ENCODE measurements around the gene GPR150.
"Not testable (repeated sequence)": the region's sequence is repeated elsewhere in the genome, so short reads cannot be mapped to it uniquely, and the experiment has no call there.

The GPR150 gene

DNA sequence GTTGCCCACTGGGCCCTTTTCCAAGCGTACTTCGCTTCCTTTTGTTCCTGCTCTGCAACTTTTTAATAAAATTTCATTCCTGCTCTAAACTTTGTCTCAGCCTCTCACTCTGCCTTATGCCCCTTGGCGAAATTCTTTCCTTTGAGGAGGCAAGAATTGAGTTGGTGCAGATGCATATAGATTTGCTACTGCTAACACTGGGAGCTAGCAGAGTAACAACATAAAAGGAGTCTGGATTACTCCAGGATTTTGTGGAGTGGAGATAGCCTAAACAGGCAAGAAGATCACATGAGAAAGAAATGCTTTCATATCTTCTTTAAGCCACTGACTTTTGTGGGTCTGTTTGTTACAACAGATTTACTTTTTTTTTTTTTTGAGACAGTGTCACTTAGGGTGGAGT is 13.8 kb downstream of the GPR150 start:
- no peak overlapping the region for H3K4me3 Mint-ChIP-seq
- H3K9me3 Mint-ChIP-seq: peaks cover 5 to 19% of the 10 kb centered on the region in 2 donors
- DNase-seq (no peak), ATAC-seq (no peak)
- H3K27me3 Mint-ChIP-seq: no peaks in the 10 kb centered on the region
- H3K4me1 Mint-ChIP-seq: peaks cover 25% of the 10 kb centered on the region
- no peak overlapping the region for H3K27ac Mint-ChIP-seq

- Mint-ChIP-seq H3K27ac (no peak overlapping the region), H3K4me3 (no peak overlapping the region), H3K4me1 (peaks cover 26% of the 10 kb centered on the region), H3K27me3 (no peaks in the 10 kb centered on the region), H3K9me3 (peaks cover 5 to 19% of the 10 kb centered on the region in 2 donors)
- DNase-seq (no peak), ATAC-seq (no peak)
Measured at GRCh38 chr5:95634081-95634480, 14.2 kb downstream of the GPR150 start.

- H3K4me3 Mint-ChIP-seq: no peak overlapping the region
- H3K9me3 Mint-ChIP-seq: no peaks in the 10 kb centered on the region
- ATAC-seq (no peak), DNase-seq (no peak)
- no peaks in the 10 kb centered on the region for H3K27me3 Mint-ChIP-seq
- H3K27ac Mint-ChIP-seq: no peak overlapping the region
- peaks cover 7% of the 10 kb centered on the region for H3K4me1 Mint-ChIP-seq
Measured at GRCh38 chr5:95638632-95639031, 18.7 kb downstream of the GPR150 start.

GRCh38 chr5:95641741-95642220 is 21.9 kb downstream of the GPR150 start:
- Mint-ChIP-seq H3K27me3 (no peaks in the 10 kb centered on the region), H3K4me3 (no peak overlapping the region)
- no peak for ATAC-seq

GRCh38 chr5:95643152-95643551 is 23.3 kb downstream of the GPR150 start:
- H3K27ac Mint-ChIP-seq: no peak overlapping the region

More at GRCh38 chr5:95641741-95642220, 21.9 kb downstream of the GPR150 start:
- Mint-ChIP-seq H3K4me1 (peaks cover 34% of the 10 kb centered on the region), H3K27ac (no peak overlapping the region), H3K9me3 (no peaks in the 10 kb centered on the region)
- no peak for DNase-seq

GRCh38 chr5:95644351-95645042 is 24.6 kb downstream of the GPR150 start:
- no peak overlapping the region for H3K4me3 Mint-ChIP-seq
- no peak overlapping the region for H3K27ac Mint-ChIP-seq
- no peaks in the 10 kb centered on the region for H3K9me3 Mint-ChIP-seq
- peaks cover 31% of the 10 kb centered on the region for H3K4me1 Mint-ChIP-seq
- DNase-seq (peak; percentile 48 to 55), ATAC-seq (peak; percentile 38)
- H3K27me3 Mint-ChIP-seq: no peaks in the 10 kb centered on the region

More at GRCh38 chr5:95643152-95643551, 23.3 kb downstream of the GPR150 start:
- DNase-seq (no peak), ATAC-seq (no peak)
- Mint-ChIP-seq H3K9me3 (no peaks in the 10 kb centered on the region), H3K4me1 (peaks cover 34% of the 10 kb centered on the region), H3K27me3 (no peaks in the 10 kb centered on the region), H3K4me3 (no peak overlapping the region)

- not testable (repeated sequence) for H3K27me3 Mint-ChIP-seq, DNase-seq, H3K9me3 Mint-ChIP-seq, ATAC-seq
- peaks cover 32% of the 10 kb centered on the region for H3K4me1 Mint-ChIP-seq
- H3K27ac Mint-ChIP-seq: peak overlapping the region; percentile 90 to 95
- H3K4me3 Mint-ChIP-seq: peak overlapping the region; percentile 85 to 88
Measured at GRCh38 chr5:95646226-95646568, 26.3 kb downstream of the GPR150 start.

DNA sequence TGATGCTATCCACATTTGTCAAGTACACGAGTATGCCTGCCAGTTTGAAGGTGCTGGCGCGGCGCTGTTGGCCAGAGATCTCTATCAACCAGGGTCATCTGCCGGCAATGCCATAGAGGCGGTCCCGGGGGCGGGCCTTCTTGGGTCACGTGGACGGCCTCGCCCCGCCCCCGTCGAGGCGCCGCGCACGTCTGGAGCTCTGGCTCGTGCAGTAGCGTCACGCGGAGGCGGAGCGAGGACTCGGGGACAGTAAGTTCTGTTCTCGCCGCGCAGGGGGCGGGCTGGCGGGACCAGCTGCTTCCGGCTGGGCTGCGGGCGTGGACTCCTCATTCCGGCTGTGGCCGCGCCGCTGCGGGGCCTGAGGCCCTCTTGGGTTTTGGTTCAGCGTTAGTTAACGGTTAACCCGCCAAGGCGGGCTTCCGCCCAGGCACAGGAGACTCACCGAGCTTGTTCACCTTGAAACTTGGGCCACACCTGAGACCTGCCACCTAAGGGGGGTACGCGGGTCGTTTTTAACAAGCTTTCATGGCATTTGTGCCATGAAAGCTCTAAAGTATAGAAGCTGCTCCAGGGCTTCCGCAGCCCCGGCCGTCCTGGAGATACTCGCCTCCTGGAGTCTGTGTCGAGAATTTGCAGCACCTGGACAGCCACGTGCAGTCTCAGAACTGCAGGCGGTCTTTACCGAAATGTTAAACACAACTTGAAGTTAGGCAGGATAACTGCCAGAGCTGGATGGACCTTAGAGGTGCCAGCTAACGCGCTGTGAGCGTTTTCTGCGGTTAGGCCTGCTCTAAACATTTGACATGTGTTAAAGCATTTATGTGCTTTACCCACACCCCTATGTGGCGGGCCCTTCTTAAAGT is 26.9 kb downstream of the GPR150 start, which contains the start of gene RFESD:
Gene RFESD, plus strand, starts transcription at position 209 of the 863 bp plus-strand sequence. CDS start 5,495 bp downstream, outside the sequence.
- peak; percentile 97 for ATAC-seq
- H3K4me3 Mint-ChIP-seq: peak within 1 kb of the TSS; percentile 85 to 88

GRCh38 chr5:95647886-95648860 is 28.3 kb downstream of the GPR150 start:
- DNase-seq (no peak), ATAC-seq (no peak)
- H3K27ac Mint-ChIP-seq: peak overlapping the region in 1 of 2 donors; percentile 9

More for the DNA sequence above, 26.9 kb downstream of the GPR150 start, which contains the start of gene RFESD:
- Mint-ChIP-seq H3K27me3 (no peaks in the 10 kb centered on the region), H3K27ac (peak within 1 kb of the TSS; percentile 90 to 95), H3K9me3 (no peaks in the 10 kb centered on the region), H3K4me1 (peaks cover 32% of the 10 kb centered on the region)
- peak; percentile 94 to 98 for DNase-seq

DNA sequence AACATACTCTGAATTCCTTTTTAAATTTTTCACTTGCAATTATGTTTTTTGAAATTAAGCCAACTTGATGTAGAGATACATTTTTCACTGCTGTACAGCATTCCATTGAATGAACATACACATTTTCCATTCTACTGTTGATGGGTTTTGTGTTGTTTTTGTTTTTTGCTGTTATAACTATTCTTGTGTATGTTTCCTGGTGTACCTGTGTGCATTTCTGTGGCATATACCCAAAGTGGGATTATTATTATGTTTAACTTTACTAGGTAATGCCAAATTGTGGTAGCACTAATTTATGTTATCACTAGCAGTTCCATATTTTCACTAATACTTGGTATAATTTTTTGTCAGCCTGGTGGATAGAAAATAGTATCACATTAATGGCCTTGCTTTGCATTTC is 29.4 kb downstream of the GPR150 start:
- no peak for DNase-seq
- ATAC-seq: no peak
- Mint-ChIP-seq H3K27ac (no peak overlapping the region), H3K27me3 (no peaks in the 10 kb centered on the region), H3K9me3 (no peaks in the 10 kb centered on the region), H3K4me3 (no peak overlapping the region), H3K4me1 (peaks cover 26% of the 10 kb centered on the region)

More at GRCh38 chr5:95647886-95648860, 28.3 kb downstream of the GPR150 start:
- H3K4me3 Mint-ChIP-seq: peak overlapping the region; percentile 53 to 64
- H3K27me3 Mint-ChIP-seq: no peaks in the 10 kb centered on the region
- no peaks in the 10 kb centered on the region for H3K9me3 Mint-ChIP-seq
- peaks cover 32% of the 10 kb centered on the region for H3K4me1 Mint-ChIP-seq

- H3K27me3 Mint-ChIP-seq: no peaks in the 10 kb centered on the region
- ATAC-seq (no peak), DNase-seq (no peak)
- no peak overlapping the region for H3K4me3 Mint-ChIP-seq
- H3K27ac Mint-ChIP-seq: no peak overlapping the region
- no peaks in the 10 kb centered on the region for H3K9me3 Mint-ChIP-seq
- H3K4me1 Mint-ChIP-seq: peaks cover 20% of the 10 kb centered on the region
Measured at GRCh38 chr5:95649842-95650620, 30.1 kb downstream of the GPR150 start.

DNA sequence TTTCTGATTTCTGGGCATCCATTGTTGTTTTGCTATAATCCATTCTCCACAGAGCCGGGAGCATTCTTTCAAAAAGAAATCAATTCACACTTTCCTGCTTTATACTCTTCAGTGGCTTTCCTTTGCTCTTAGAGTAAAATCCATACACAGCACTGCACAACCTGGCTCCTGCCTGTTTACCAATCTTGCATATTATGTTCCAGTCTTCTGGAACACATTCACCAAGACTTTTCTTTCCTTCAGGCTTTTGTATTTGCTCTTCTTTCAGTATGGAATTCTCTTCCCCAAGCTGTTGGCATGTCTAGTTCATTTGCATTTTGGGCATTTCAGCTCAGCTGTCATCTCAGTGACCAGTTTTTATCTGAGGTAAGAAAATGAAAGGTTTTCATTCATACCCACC is 33.0 kb downstream of the GPR150 start:
- Mint-ChIP-seq H3K9me3 (no peaks in the 10 kb centered on the region), H3K27me3 (no peaks in the 10 kb centered on the region), H3K4me1 (peaks cover 5% of the 10 kb centered on the region), H3K4me3 (no peak overlapping the region), H3K27ac (no peak overlapping the region)
- DNase-seq (no peak), ATAC-seq (no peak)

- ATAC-seq (no peak), DNase-seq (no peak)
- no peaks in the 10 kb centered on the region for H3K27me3 Mint-ChIP-seq
- no peaks in the 10 kb centered on the region for H3K9me3 Mint-ChIP-seq
- peaks cover 4% of the 10 kb centered on the region for H3K4me1 Mint-ChIP-seq
- H3K27ac Mint-ChIP-seq: no peak overlapping the region
- H3K4me3 Mint-ChIP-seq: no peak overlapping the region
Measured at GRCh38 chr5:95654196-95654595, 34.3 kb downstream of the GPR150 start.

- Mint-ChIP-seq H3K9me3 (no peaks in the 10 kb centered on the region), H3K4me1 (no peaks in the 10 kb centered on the region), H3K27ac (no peak overlapping the region), H3K27me3 (no peaks in the 10 kb centered on the region), H3K4me3 (no peak overlapping the region)
- DNase-seq (no peak), ATAC-seq (no peak)
Measured at GRCh38 chr5:95655575-95655974, 35.7 kb downstream of the GPR150 start.
